K562 (cell line): ENCODE measurements around the gene FAM43B. TPM values are rescaled to one million over a fixed set of nuclear protein-coding genes. Genes with fewer than 3 reads are reported as not detected.
A peak's percentile ranks its signal among the peaks of the same experiment; 100 is the strongest.

Experiments used
- BRD9 ChIP-seq: fragments of 450-650 bp; IDR thresholded peaks from 2 replicates; pipeline ENCODE4 v1.6.1; 2018; ENCODE audit warnings: low read depth; ENCODE audit not compliant: partially characterized antibody
- CHD7 ChIP-seq: fragments of 200-600 bp; sonication (generic); IDR thresholded peaks from one replicate; pipeline ENCODE4 v1.6.1; 2012; ENCODE audit warnings: mild to moderate bottlenecking, low read depth, low read length, inconsistent platforms
- GATAD2B ChIP-seq: fragments of 450-650 bp; IDR thresholded peaks from 2 replicates; pipeline ENCODE4 v1.6.1; 2017; ENCODE audit warnings: mild to moderate bottlenecking, borderline replicate concordance
- MYC ChIP-seq, 2 experiments: fragments of 250-450 bp in 1 of 2; sonication (Bioruptor Pico) in 1 of 2; IDR thresholded peaks; 2 replicates each; pipeline versions ENCODE4 v1.5.1 to v1.6.1; 2012 to 2021; ENCODE audit warnings: low read depth in 2 of 2, borderline replicate concordance in 1 of 2, improper control_type of control experiment in 1 of 2, low read length in 1 of 2, mild to moderate bottlenecking in 1 of 2, moderate library complexity in 1 of 2
- NFE2L1 ChIP-seq: fragments of 450-650 bp; IDR thresholded peaks from 2 replicates; pipeline ENCODE4 v1.6.1; 2016; ENCODE audit warnings: missing genetic modification characterization, low read depth, mild to moderate bottlenecking, missing compliant biosample characterization, moderate library complexity, borderline replicate concordance
- NKRF ChIP-seq: fragments of 450-650 bp; IDR thresholded peaks from 2 replicates; pipeline ENCODE4 v1.6.1; 2016; ENCODE audit warnings: borderline replicate concordance
- POLR2B ChIP-seq: fragments of 450-650 bp; IDR thresholded peaks from 2 replicates; pipeline ENCODE4 v1.6.1; 2018; ENCODE audit warnings: low read depth; ENCODE audit not compliant: partially characterized antibody
- RBM22 ChIP-seq: fragments of 200-400 bp; formaldehyde crosslinking; IDR thresholded peaks from 2 replicates; pipeline ENCODE4 v1.6.1; 2018; ENCODE audit warnings: low read length, low read depth; ENCODE audit not compliant: poor library complexity, severe bottlenecking
- SMAD4 ChIP-seq: fragments of 250-450 bp; sonication (Bioruptor Pico); conservative IDR thresholded peaks from 2 replicates; pipeline ENCODE4 v1.8.0; 2021; ENCODE audit warnings: inconsistent platforms, mild to moderate bottlenecking, moderate library complexity
- XRCC4 ChIP-seq: IDR thresholded peaks from one replicate; pipeline ENCODE4 v1.6.1; 2011; ENCODE audit not compliant: insufficient read depth, insufficient read length; ENCODE audit errors: extremely low read depth
- ZNF436 ChIP-seq: fragments of 250-450, 450-650 bp; sonication (Bioruptor Pico); formaldehyde crosslinking; IDR thresholded peaks from 2 replicates; pipeline ENCODE4 v1.7.0; 2020; ENCODE audit warnings: mild to moderate bottlenecking
- ZNF444 ChIP-seq: fragments of 250-450 bp; sonication (Bioruptor Pico); IDR thresholded peaks from 2 replicates; pipeline ENCODE4 v1.4.0; 2020; ENCODE audit warnings: mild to moderate bottlenecking, moderate library complexity
- polyA plus RNA-seq, 8 experiments: library from polyadenylated mRNA; depleted of rRNA in 4 of 8; stranded (reverse) in 5 of 8; unstranded in 3 of 8; fragments of >200 nt; fragmentation: Nextera tagmentation in 2 of 8; fragmentation: Illumina TruSeq in 1 of 8; extraction: Ambion mirVana in 2 of 8; extraction: Trizol in 1 of 8; gene quantifications; 2 replicates each; pipeline versions ENCODE4 v1.2.1 to v1.2.3, GENCODE V29; 2011 to 2014; ENCODE audit warnings: inconsistent platforms in 1 of 8, missing spikeins in 1 of 8
- total RNA-seq, 7 experiments: library from RNA; depleted of rRNA in 6 of 7; stranded (reverse); fragments of >200 nt in 6 of 7; fragmentation: Illumina TruSeq in 2 of 7; extraction: Trizol in 2 of 7; gene quantifications; 2 replicates each; pipeline versions ENCODE4 v1.2.1 to v1.2.3, GENCODE V29; 2011 to 2021; ENCODE audit warnings: low replicate concordance in 1 of 7

Gene FAM43B
- total and polyA plus RNA-seq, 9 of the 15 experiments (the other 6 are each of a cell fraction or from before 2014, with no cell fraction given), result not detected

- TF ChIP-seq CHD7, result no peak
- no peak for TF ChIP-seq SMAD4 (CRISPR knock-in tag)
- no peak for TF ChIP-seq ZNF444 (CRISPR knock-in tag)
- peak; percentile 56; the same call in 1 of the 2 replicates for TF ChIP-seq MYC (IDR thresholded peaks at IDR 0.05; ENCODE audit: low read depth, low read length)
- TF ChIP-seq MYC (CRISPR knock-in tag; IDR thresholded peaks at IDR 0.05; ENCODE audit: borderline replicate concordance, low read depth), result no peak
- TF ChIP-seq POLR2B, result no peak
- TF ChIP-seq ZNF436 (CRISPR knock-in tag), result no peak
- no peak for TF ChIP-seq NKRF
- TF ChIP-seq GATAD2B, result no peak
- no peak for TF ChIP-seq NFE2L1 (tag)
- TF ChIP-seq BRD9, result no peak
- TF ChIP-seq RBM22, result no peak
- TF ChIP-seq XRCC4, result no peak
These were observed 22.5 kb downstream of the FAM43B start (continued) for GRCh38 chr1:20574686-20575540.
